ENCODE measurements around the gene FBXL4.

DNA sequence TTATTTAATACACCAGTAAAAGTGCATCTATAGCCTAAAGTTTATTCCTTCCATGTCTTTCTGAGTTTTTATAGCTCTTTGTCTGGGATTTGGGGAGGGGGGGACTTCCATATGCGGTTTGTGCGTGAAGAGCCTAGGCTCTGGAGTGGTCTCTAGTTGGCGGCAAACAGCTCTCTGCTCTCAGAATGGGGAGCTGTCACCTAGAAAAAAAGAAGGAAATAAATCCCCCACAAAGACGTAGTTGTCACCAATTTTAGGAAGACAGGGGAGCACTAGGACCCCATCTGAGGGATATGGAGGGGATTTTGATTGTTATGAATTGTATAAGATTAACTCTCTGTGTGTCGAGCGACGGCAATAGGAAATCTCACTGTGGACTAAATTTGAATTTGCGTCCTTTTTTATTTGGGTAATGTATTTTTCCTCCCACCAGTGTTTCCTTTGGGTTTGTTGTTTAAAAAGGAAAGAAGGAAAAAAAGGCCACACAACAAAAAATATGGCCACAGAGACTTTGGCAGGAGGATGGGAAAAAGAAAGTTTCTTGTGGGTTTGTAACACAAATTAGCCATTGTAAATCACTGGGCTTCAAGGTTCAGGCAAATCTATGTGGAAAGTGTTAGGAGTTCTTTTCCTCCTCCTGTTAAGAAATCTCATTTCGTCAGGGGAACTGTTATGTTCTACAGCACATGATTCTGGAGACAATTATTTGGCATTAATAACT is 106.0 kb downstream of the FBXL4 start:
- TF ChIP-seq, protein P1, sequence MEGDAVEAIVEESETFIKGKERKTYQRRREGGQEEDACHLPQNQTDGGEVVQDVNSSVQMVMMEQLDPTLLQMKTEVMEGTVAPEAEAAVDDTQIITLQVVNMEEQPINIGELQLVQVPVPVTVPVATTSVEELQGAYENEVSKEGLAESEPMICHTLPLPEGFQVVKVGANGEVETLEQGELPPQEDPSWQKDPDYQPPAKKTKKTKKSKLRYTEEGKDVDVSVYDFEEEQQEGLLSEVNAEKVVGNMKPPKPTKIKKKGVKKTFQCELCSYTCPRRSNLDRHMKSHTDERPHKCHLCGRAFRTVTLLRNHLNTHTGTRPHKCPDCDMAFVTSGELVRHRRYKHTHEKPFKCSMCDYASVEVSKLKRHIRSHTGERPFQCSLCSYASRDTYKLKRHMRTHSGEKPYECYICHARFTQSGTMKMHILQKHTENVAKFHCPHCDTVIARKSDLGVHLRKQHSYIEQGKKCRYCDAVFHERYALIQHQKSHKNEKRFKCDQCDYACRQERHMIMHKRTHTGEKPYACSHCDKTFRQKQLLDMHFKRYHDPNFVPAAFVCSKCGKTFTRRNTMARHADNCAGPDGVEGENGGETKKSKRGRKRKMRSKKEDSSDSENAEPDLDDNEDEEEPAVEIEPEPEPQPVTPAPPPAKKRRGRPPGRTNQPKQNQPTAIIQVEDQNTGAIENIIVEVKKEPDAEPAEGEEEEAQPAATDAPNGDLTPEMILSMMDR (IDR thresholded peaks at IDR 0.05), result no peak
- TF ChIP-seq EP300 (IDR thresholded peaks at IDR 0.05) (no peak), POLR2AphosphoS5 (IDR thresholded peaks at IDR 0.05) (no peak), POLR2A (IDR thresholded peaks at IDR 0.05) (no peak)
